ENCODE data around the gene MTERF4. TPM values are rescaled to one million over a fixed set of nuclear protein-coding genes. Genes with fewer than 3 reads are reported as not detected.

Gene MTERF4
- total and polyA plus RNA-seq, 2 of the 8 experiments (the other 6 are each of a cell fraction or from before 2014, with no cell fraction given) = 25.9 to 28.5 TPM

DNA sequence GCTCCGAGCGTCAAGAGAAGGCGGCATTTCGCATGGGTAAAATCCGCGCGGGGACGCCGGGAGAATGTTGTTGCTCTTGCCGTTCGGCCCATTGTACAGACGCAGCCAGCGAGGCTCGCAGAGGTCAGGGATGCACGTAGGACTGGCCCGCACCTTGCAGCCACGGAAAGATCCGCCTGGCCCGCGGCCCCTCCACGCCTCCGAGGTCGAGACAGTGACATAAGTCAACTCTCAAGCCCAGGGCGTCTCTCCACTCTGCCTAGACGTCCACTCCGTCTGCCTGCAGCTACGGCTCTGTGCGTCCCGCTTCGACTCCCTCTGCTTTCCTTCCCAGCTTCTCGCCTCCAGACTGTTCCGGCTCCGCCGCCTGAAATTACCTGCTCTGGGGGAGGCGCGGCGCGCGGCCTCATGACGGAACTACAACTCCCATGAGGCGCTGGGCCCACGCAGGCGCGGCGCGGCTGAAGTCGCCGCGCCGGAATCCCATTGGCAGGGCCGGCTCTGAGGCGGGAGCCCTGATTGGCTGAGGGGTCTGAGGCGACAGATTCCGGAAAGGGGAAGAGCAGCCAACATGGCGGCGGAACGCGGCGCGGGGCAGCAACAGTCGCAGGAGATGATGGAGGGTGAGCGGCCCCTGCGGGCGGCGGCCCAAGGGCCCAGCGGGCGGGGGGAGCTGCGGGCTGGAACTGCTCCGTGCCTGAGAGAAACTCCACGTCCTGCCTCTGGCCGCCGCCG lies 48.0 kb upstream of the MTERF4 start, which contains the start of gene PPP1R7 (continued):
- 0 out of 4 replicates have a peak, but pooled peaks of 1 of the 2 experiments have one; percentile 6 for TF ChIP-seq RAD21 (IDR thresholded peaks at IDR 0.05 in 1 of 2, conservative IDR thresholded peaks at IDR 0.05 in 1 of 2; ENCODE audit: low read depth in 2 of 2, low read length in 2 of 2)
- peak; percentile 63 for TF ChIP-seq SRF (IDR thresholded peaks at IDR 0.05; ENCODE audit: low read depth, low read length)
- TF ChIP-seq PHF8 (conservative IDR thresholded peaks at IDR 0.05; ENCODE audit: low read depth, low read length) = peak; percentile 77
- TF ChIP-seq, protein P1, sequence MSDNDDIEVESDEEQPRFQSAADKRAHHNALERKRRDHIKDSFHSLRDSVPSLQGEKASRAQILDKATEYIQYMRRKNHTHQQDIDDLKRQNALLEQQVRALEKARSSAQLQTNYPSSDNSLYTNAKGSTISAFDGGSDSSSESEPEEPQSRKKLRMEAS (IDR thresholded peaks at IDR 0.05) = peak; percentile 26; the same call in 1 of the 2 replicates
- no peak for TF ChIP-seq BCL11A (IDR thresholded peaks at IDR 0.05; ENCODE audit: low read depth in 2 of 2, low read length in 2 of 2)
- no peak for TF ChIP-seq NANOG (IDR thresholded peaks at IDR 0.05; ENCODE audit: insufficient read depth, low read depth, low read length, poor library complexity, severe bottlenecking)
- TF ChIP-seq RXRA (IDR thresholded peaks at IDR 0.05; ENCODE audit: insufficient read depth, low read depth, low read length) = no peak
- TF ChIP-seq TAF1 (IDR thresholded peaks at IDR 0.05; ENCODE audit: low read depth, low read length) = peak; percentile 84
- peak; percentile 80 for TF ChIP-seq TBP (IDR thresholded peaks at IDR 0.05; ENCODE audit: low read depth, low read length)
- TF ChIP-seq EP300 (IDR thresholded peaks at IDR 0.05; ENCODE audit: borderline replicate concordance in 1 of 2, low read depth in 2 of 2, low read length in 2 of 2) = no peak
- peak; percentile 46 for TF ChIP-seq CHD2 (IDR thresholded peaks at IDR 0.05; ENCODE audit: low read length)
- TF ChIP-seq SUZ12 (IDR thresholded peaks at IDR 0.05; ENCODE audit: low read length) = no peak
- TF ChIP-seq, protein P2, sequence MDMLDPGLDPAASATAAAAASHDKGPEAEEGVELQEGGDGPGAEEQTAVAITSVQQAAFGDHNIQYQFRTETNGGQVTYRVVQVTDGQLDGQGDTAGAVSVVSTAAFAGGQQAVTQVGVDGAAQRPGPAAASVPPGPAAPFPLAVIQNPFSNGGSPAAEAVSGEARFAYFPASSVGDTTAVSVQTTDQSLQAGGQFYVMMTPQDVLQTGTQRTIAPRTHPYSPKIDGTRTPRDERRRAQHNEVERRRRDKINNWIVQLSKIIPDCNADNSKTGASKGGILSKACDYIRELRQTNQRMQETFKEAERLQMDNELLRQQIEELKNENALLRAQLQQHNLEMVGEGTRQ (IDR thresholded peaks at IDR 0.05; ENCODE audit: low read length) = no peak
- TF ChIP-seq SIX5 (IDR thresholded peaks at IDR 0.05; ENCODE audit: low read depth, low read length) = peak; percentile 87
- TF ChIP-seq, protein P3, sequence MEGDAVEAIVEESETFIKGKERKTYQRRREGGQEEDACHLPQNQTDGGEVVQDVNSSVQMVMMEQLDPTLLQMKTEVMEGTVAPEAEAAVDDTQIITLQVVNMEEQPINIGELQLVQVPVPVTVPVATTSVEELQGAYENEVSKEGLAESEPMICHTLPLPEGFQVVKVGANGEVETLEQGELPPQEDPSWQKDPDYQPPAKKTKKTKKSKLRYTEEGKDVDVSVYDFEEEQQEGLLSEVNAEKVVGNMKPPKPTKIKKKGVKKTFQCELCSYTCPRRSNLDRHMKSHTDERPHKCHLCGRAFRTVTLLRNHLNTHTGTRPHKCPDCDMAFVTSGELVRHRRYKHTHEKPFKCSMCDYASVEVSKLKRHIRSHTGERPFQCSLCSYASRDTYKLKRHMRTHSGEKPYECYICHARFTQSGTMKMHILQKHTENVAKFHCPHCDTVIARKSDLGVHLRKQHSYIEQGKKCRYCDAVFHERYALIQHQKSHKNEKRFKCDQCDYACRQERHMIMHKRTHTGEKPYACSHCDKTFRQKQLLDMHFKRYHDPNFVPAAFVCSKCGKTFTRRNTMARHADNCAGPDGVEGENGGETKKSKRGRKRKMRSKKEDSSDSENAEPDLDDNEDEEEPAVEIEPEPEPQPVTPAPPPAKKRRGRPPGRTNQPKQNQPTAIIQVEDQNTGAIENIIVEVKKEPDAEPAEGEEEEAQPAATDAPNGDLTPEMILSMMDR (IDR thresholded peaks at IDR 0.05; ENCODE audit: control extremely low read depth in 1 of 3, insufficient read depth in 1 of 3, low read depth in 1 of 3, low read length in 3 of 3) = peak in 1 of 3 experiments; percentile 6; a peak in 1 of 4 replicates
- no peak for TF ChIP-seq CHD1 (IDR thresholded peaks at IDR 0.05; ENCODE audit: low read depth, low read length)
- no peak for TF ChIP-seq ZNF274 (IDR thresholded peaks at IDR 0.05; ENCODE audit: borderline replicate concordance, extremely low read depth, low read length)
- no peak for TF ChIP-seq GTF2F1 (IDR thresholded peaks at IDR 0.05; ENCODE audit: borderline replicate concordance, low read depth, low read length)
- TF ChIP-seq POU5F1 (IDR thresholded peaks at IDR 0.05; ENCODE audit: low read depth, low read length) = no peak
- TF ChIP-seq TCF12 (IDR thresholded peaks at IDR 0.05; ENCODE audit: low read depth, low read length) = no peak

Measured in H1 (cell line).